Endothelial cell of umbilical vein (primary cell): ENCODE data around the gene GRPEL1. TPM values are rescaled to one million over a fixed set of nuclear protein-coding genes. Genes with fewer than 3 reads are reported as not detected.

Experiments
- BruUV-seq: library from RNA; stranded (reverse); fragments of 400-500 nt; replicated peaks from 2 replicates; lab custom pipeline; 2021; lab: Mats Ljungman, UMichigan
- CTCF ChIA-PET: fragments of 300-600, 350-600 bp; sonication (Branson Sonifier 250); formaldehyde crosslinking; loops from one replicate; lab custom pipeline; 2021; ENCODE audit warnings: antibody characterized with exemption, inconsistent platforms; lab: Charles Lee
- POLR2A ChIA-PET: fragments of 300-600, 350-600 bp; sonication (Branson Sonifier 250); formaldehyde crosslinking; loops from one replicate; lab custom pipeline; 2021; ENCODE audit warnings: antibody characterized with exemption, inconsistent platforms; lab: Charles Lee
- DNase-seq: peaks from one replicate; pipeline ENCODE4 v3.0.0-alpha.2; 2011; ENCODE audit warnings: low read depth, low spot score
- FAIRE-seq: peaks from 2 replicates; lab custom pipeline; 2011; peaks lifted over from hg19 to GRCh38; lab: Jason Lieb, UNC
- H2AFZ ChIP-seq: 2 replicates; pipeline ENCODE4 v1.6.0; 2012; ENCODE audit warnings: low read depth, low read length, control low read depth, inconsistent platforms
- H3K27ac ChIP-seq: 2 replicates; pipeline ENCODE4 v1.5.1; 2011; ENCODE audit warnings: low read depth, mild to moderate bottlenecking, control low read depth, low read length, moderate library complexity; ENCODE audit not compliant: insufficient read depth
- H3K27me3 ChIP-seq, 2 experiments: 2 replicates each; pipeline versions ENCODE4 v1.6.0 to v1.6.1; 2011; ENCODE audit warnings: low read length in 2 of 2, mixed read lengths in 1 of 2; ENCODE audit not compliant: control insufficient read depth in 2 of 2, insufficient read depth in 2 of 2
- H3K36me3 ChIP-seq, 2 experiments: 2 replicates in 1 of 2; 3 replicates in 1 of 2; pipeline ENCODE4 v1.5.1; 2011; ENCODE audit warnings: low read length in 2 of 2, mild to moderate bottlenecking in 1 of 2, moderate library complexity in 1 of 2; ENCODE audit not compliant: control insufficient read depth in 2 of 2, insufficient read depth in 2 of 2; ENCODE audit errors: extremely low read depth in 1 of 2
- H3K4me1 ChIP-seq: 3 replicates; pipeline ENCODE4 v1.5.1; 2011; ENCODE audit warnings: mild to moderate bottlenecking, low read length; ENCODE audit not compliant: control insufficient read depth, insufficient read depth; ENCODE audit errors: extremely low read depth
- H3K4me2 ChIP-seq: 2 replicates; pipeline ENCODE4 v1.6.1; 2011; ENCODE audit warnings: low read length, control low read depth, mixed read lengths; ENCODE audit not compliant: insufficient read depth
- H3K4me3 ChIP-seq, 3 experiments: fragments of 200-600 bp in 1 of 3; sonication (generic), shearing (Covaris generic) in 1 of 3; replicated peaks in 1 of 3; 2 replicates each; pipeline ENCODE4 v1.5.1; 2011 to 2016; ENCODE audit warnings: control low read depth in 3 of 3, low read length in 3 of 3, mild to moderate bottlenecking in 2 of 3, inconsistent platforms in 1 of 3, low read depth in 1 of 3, moderate library complexity in 1 of 3; ENCODE audit not compliant: insufficient read depth in 1 of 3
- H3K79me2 ChIP-seq: 2 replicates; pipeline ENCODE4 v1.6.0; 2012; ENCODE audit warnings: low read length, inconsistent platforms; ENCODE audit not compliant: control insufficient read depth, insufficient read depth
- H3K9ac ChIP-seq: replicated peaks from 2 replicates; pipeline ENCODE3; 2011; ENCODE audit warnings: low read length, control low read depth; ENCODE audit not compliant: insufficient read depth; ENCODE audit errors: extremely low read depth
- H3K9me1 ChIP-seq: replicated peaks from 3 replicates; pipeline ENCODE4 v1.6.0; 2011; ENCODE audit warnings: mild to moderate bottlenecking, low read length; ENCODE audit not compliant: control insufficient read depth, insufficient read depth; ENCODE audit errors: extremely low read depth
- H3K9me3 ChIP-seq: replicated peaks from 2 replicates; pipeline ENCODE4 v1.5.1; 2012; ENCODE audit warnings: low read length, inconsistent platforms; ENCODE audit not compliant: control insufficient read depth, insufficient read depth
- H4K20me1 ChIP-seq: replicated peaks from 2 replicates; pipeline ENCODE3; 2011; ENCODE audit warnings: mild to moderate bottlenecking, low read length; ENCODE audit not compliant: control insufficient read depth, insufficient read depth; ENCODE audit errors: extremely low read depth
- CTCF ChIP-seq, 2 donors: IDR thresholded peaks; 1 replicate in 1 of 2; 2 replicates in 1 of 2; pipeline ENCODE4 v1.5.1; 2011; ENCODE audit warnings: low read length in 2 of 2, mild to moderate bottlenecking in 2 of 2, moderate library complexity in 2 of 2, control low read depth in 1 of 2, inconsistent platforms in 1 of 2, low read depth in 1 of 2; ENCODE audit not compliant: insufficient read depth in 1 of 2; ENCODE audit errors: extremely low read depth in 1 of 2
- EZH2 ChIP-seq: IDR thresholded peaks from 2 replicates; pipeline ENCODE4 v1.6.1; 2012; ENCODE audit warnings: borderline replicate concordance, low read depth, mild to moderate bottlenecking, moderate library complexity, low read length, inconsistent platforms; ENCODE audit not compliant: severe bottlenecking
- FOS ChIP-seq: IDR thresholded peaks from 2 replicates; pipeline ENCODE4 v1.6.1; 2011; ENCODE audit warnings: mild to moderate bottlenecking, low read length, moderate library complexity, borderline replicate concordance; ENCODE audit not compliant: insufficient read depth
- GATA2 ChIP-seq: IDR thresholded peaks from 2 replicates; pipeline ENCODE4 v1.7.0; 2011; ENCODE audit warnings: low read depth, mild to moderate bottlenecking, moderate library complexity, mixed read lengths, low read length; ENCODE audit not compliant: insufficient read length, insufficient read depth
- JUN ChIP-seq: IDR thresholded peaks from 2 replicates; pipeline ENCODE4 v1.6.1; 2011; ENCODE audit warnings: borderline replicate concordance, low read depth; ENCODE audit not compliant: insufficient read length, insufficient read depth
- MAX ChIP-seq: IDR thresholded peaks from 2 replicates; pipeline ENCODE4 v1.6.1; 2011; ENCODE audit not compliant: insufficient read depth, insufficient read length
- MYC ChIP-seq: IDR thresholded peaks from one replicate; pipeline ENCODE4 v1.6.1; 2011; ENCODE audit warnings: mild to moderate bottlenecking, low read depth, low read length
- POLR2A ChIP-seq: IDR thresholded peaks from 2 replicates; pipeline ENCODE4 v1.6.1; 2012; ENCODE audit warnings: low read depth, mild to moderate bottlenecking, control low read depth, low read length
- POLR2AphosphoS5 ChIP-seq: IDR thresholded peaks from 2 replicates; pipeline ENCODE4 v1.6.1; 2012; ENCODE audit warnings: low read depth, mild to moderate bottlenecking, control low read depth, low read length, moderate library complexity; ENCODE audit not compliant: insufficient read depth
- dilution Hi-C: fragments of 300-500 bp; cut with MboI; formaldehyde crosslinking; loops from one replicate; pipeline ENCODE4 v1.15.0; 2019; ENCODE audit warnings: low sequenced_read_pairs; ENCODE audit not compliant: extremely low pct_ligation_motif_present
- intact Hi-C: fragments of 100-400 bp; cut with micrococcal nuclease; formaldehyde crosslinking; loops from one replicate; pipeline ENCODE4 v1.10.0; 2022
- polyA plus RNA-seq, 4 experiments: library from polyadenylated mRNA; depleted of rRNA in 3 of 4; stranded (reverse) in 3 of 4; unstranded in 1 of 4; fragments of >200 nt; gene quantifications; 2 replicates each; pipeline versions ENCODE4 v1.2.1 to v1.2.3, GENCODE V29; 2011 to 2012; ENCODE audit warnings: missing spikeins in 1 of 4
- total RNA-seq: library from RNA; stranded (reverse); gene quantifications from 2 replicates; pipeline ENCODE4 v1.2.3, GENCODE V29; 2021

Gene GRPEL1
- total and polyA plus RNA-seq, 2 donors (not counting 3 experiments of a cell fraction or from before 2014, with no cell fraction given), result 17.3 to 42.6 TPM

GRCh38 chr4:7030856-7031255, 37.0 kb downstream of the GRPEL1 start:
- DNase-seq, result no peak
- Histone ChIP-seq H3K9me1 (no peaks in the 10 kb centered on the region), H3K4me1 (no peaks in the 10 kb centered on the region), H2AFZ (no peak overlapping the region), H3K27me3 (no peaks in the 10 kb centered on the region), H3K27ac (no peak overlapping the region), H3K9me3 (no peaks in the 10 kb centered on the region), H4K20me1 (no peaks in the 10 kb centered on the region), H3K9ac (no peak overlapping the region), H3K36me3 (peaks cover 0 to 23% of the 10 kb centered on the region in 2 experiments), H3K79me2 (no peaks in the 10 kb centered on the region), H3K4me3 (no peak overlapping the region), H3K4me2 (no peak overlapping the region)
- TSS peak; percentile 19 for BruUV-seq
- intact Hi-C loops (no loop called here), dilution Hi-C loops (no loop called here)
- no peak for FAIRE-seq
- POLR2A ChIA-PET, result no interaction called here
- CTCF ChIA-PET, result interaction anchor here (2.2 kb wide), 1 partner anchor 12 kb away, joined by 9 read pairs; the partner anchor contains the start of gene TADA2B
- TF ChIP-seq MYC (no peak), POLR2AphosphoS5 (no peak), FOS (no peak), MAX (no peak), JUN (no peak)

- intact Hi-C loops, result no loop called here
- Histone ChIP-seq H3K36me3 (peaks cover 0 to 23% of the 10 kb centered on the region in 2 experiments), H3K79me2 (no peaks in the 10 kb centered on the region), H3K9me3 (no peaks in the 10 kb centered on the region), H3K27me3 (no peaks in the 10 kb centered on the region), H3K4me1 (no peaks in the 10 kb centered on the region), H3K9ac (no peak overlapping the region), H2AFZ (no peak overlapping the region), H3K4me3 (no peak overlapping the region), H3K9me1 (no peaks in the 10 kb centered on the region), H3K4me2 (no peak overlapping the region), H3K27ac (no peak overlapping the region), H4K20me1 (no peaks in the 10 kb centered on the region)
- DNase-seq, result no peak
- FAIRE-seq, result no peak
- dilution Hi-C loops, result no loop called here
- BruUV-seq, result no TSS peak
- TF ChIP-seq EZH2, result no peak
- no peak for TF ChIP-seq JUN
- TF ChIP-seq FOS, result no peak
- no peak for TF ChIP-seq GATA2
- no peak for TF ChIP-seq MYC
- no peak for TF ChIP-seq MAX
- TF ChIP-seq POLR2A, result no peak
- TF ChIP-seq CTCF (IDR thresholded peaks at IDR 0.05; ENCODE audit: extremely low read depth in 1 of 2, insufficient read depth in 1 of 2, low read depth in 1 of 2, low read length in 2 of 2), result no peak
- no peak for TF ChIP-seq POLR2AphosphoS5
- ChIA-PET CTCF (interaction anchor here (2.0 to 2.2 kb wide), 2 partner anchors 13 to 56 kb away, joined by 5 to 9 read pairs; partner anchors contain the start of gene TADA2B), POLR2A (no interaction called here)
Measured at GRCh38 chr4:7029921-7030320, 37.9 kb downstream of the GRPEL1 start.
